HG03558 (cell line): ENCODE data around the gene DUOX2.
"Not testable (repeated sequence)": the region's sequence is repeated elsewhere in the genome, so short reads cannot be mapped to it uniquely, and the experiment has no call there.

ENCODE experiments used
- ATAC-seq: cut with Tn5 transposase; IDR thresholded peaks from one replicate; pipeline ENCODE4 v1.9.1; 2021; ENCODE audit warnings: moderate number of reproducible peaks; ENCODE audit not compliant: unreplicated experiment; ENCODE audit errors: extremely low read depth

The DUOX2 gene

GRCh38 chr15:45139770-45140169 is 25.8 kb upstream of the DUOX2 start:
- ATAC-seq, result no peak

GRCh38 chr15:45138814-45139765 is 25.1 kb upstream of the DUOX2 start:
- ATAC-seq, result no peak

- no peak for ATAC-seq
Measured at GRCh38 chr15:45137703-45138102, 23.7 kb upstream of the DUOX2 start.

GRCh38 chr15:45136378-45136764 is 22.4 kb upstream of the DUOX2 start:
- no peak for ATAC-seq

GRCh38 chr15:45135705-45136377 is 21.9 kb upstream of the DUOX2 start:
- ATAC-seq, result not testable (repeated sequence)

- no peak for ATAC-seq
Measured at GRCh38 chr15:45134682-45135604, 21.0 kb upstream of the DUOX2 start.

GRCh38 chr15:45134046-45134445 is 20.1 kb upstream of the DUOX2 start:
- no peak for ATAC-seq

DNA sequence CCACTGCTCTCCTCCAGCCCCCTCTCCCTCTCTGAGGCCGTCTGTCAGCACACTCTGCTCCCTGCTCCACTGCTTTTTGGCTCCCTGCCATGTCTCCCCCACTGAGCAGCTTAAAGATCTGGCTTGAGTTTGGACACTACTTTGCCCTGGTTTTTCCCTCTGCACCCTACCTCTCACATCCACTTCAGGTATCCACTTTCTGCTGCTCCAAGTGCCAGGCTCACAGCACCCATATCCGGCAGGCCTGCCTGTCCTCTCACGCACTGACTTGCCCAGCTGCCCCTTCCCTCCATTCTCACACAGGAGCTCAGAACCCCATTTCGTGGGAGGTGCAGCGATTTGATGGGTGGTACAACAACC is 19.6 kb upstream of the DUOX2 start:
- ATAC-seq, result no peak

- no peak for ATAC-seq
Measured at GRCh38 chr15:45132844-45133560, 19.0 kb upstream of the DUOX2 start.

- no peak for ATAC-seq
Measured at GRCh38 chr15:45131510-45131909, 17.5 kb upstream of the DUOX2 start.

- no peak for ATAC-seq
Measured at GRCh38 chr15:45130291-45131000, 16.5 kb upstream of the DUOX2 start.

DNA sequence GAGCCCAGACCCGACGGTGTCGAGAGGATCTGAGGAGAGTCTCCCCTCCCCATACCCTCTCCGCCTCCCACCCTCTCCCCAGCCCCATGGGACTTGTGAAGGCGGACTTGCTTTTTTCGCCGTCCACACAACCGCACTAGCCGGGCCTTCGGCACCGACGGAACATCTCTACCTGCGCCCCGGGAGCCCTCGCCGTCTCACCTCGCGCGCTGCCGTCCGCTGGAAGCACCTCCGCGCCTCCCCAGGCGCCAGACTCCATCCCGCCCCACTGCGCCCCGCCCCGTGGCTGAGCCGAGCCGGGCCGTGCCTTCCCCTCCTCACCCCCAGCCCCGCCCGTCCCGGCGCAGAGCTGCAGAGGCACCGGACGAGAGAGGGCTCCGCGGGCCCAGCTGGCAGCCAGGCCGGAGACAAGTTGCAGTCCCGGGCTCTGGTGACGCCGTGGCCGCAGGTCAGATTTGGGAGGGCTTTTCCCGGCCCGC is 15.7 kb upstream of the DUOX2 start, which contains the start of the genes DUOX1 and DUOXA1:
Gene DUOX1 (plus strand): TSS at position 344 of the 479 bp plus-strand sequence. CDS start 1,973 bp downstream, outside the sequence.
Gene DUOXA1 (minus strand): TSS at position 229 of the 479 bp plus-strand sequence. CDS start 6,865 bp downstream, outside the sequence.
- no peak for ATAC-seq

DNA sequence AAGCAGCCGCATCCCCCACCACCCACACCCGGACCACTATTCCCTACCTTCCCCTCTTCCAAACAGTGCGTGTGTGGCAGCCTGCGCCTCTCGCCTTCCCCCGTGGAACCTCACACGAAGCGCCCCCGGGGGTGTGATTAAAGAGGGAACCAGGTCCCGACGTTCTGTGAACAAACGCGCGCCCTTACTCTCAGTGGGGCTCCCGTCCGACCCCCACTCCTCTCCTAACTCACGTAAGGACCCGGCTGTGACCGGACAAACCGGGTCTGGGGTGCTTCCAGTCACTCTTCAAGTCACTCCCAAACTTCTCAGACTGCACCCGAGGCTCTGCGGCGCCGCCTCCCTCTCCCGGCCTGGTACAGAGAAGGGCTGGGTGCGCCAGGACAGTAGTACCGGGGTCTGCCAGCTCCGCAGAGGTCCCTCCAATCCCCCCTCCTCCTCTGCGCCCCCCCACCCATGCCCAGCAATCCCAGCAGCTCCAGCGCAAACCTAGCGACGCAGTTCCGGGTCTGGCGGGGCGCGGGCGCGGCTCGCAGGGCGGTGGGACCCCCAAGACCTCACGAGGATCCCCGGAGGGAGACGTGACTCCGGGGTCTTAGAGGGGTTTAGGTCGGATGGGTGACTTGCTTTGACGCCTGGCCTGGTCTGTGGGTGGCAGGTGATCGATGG is 15.1 kb upstream of the DUOX2 start:
- ATAC-seq, result no peak

DNA sequence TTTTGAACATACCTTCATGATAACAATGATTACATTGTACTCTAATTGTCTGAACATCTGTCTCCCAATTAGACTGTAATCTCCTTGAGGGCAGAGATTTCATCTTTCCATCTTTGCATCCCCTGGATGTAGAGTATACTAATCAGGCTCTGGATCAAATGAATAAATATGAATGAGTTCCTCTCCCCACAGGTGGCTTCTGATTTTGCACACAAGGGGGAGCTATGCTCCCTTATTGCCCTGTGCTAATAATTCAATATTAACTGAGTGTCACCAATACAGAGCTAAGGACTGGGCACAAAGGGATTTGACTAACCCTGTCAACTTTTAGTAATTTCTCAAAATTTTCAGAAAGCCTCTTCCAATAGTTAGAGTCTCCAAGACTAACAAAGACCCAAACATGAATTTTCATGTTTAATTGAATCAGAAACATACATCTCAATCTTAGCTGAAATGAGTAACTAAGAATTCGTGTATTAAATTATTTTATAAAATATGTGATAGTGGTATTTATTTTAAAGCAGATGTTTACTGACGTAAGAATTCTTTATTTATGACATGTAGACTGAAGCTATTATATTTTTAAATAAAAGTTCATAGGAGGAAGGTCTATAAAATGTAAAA is 12.7 kb upstream of the DUOX2 start:
- no peak for ATAC-seq

GRCh38 chr15:45123397-45123796 is 9.4 kb upstream of the DUOX2 start:
- ATAC-seq, result no peak

DNA sequence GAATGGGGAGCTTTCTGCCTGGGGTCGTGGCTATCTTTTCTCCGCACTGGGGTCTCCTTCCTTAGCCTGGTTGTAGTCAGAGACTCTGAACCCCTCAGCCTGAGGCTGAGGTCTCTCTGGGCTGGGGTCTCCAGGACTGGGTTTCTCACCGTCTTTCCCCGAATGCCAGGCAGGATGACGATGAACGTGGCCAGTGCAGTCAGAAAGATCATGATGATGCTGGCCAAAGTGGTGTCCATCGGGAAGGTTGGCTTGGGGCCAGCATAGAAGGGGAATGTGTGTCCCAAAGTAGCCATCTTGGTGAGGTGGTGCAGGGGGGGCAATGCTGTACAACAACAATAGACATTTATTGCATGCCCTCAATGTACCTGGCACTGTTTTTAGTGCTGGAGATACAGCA is 8.7 kb upstream of the DUOX2 start:
- ATAC-seq, result no peak

GRCh38 chr15:45121706-45122417 is 7.9 kb upstream of the DUOX2 start:
- no peak for ATAC-seq
